Measurements from ENCODE around the gene THAP12. TPM values are rescaled to one million over a fixed set of nuclear protein-coding genes. Genes with fewer than 3 reads are reported as not detected.

Gene THAP12
- total and polyA plus RNA-seq, 4 donors, result 5.6 to 21.9 (median 13.7) TPM

DNA sequence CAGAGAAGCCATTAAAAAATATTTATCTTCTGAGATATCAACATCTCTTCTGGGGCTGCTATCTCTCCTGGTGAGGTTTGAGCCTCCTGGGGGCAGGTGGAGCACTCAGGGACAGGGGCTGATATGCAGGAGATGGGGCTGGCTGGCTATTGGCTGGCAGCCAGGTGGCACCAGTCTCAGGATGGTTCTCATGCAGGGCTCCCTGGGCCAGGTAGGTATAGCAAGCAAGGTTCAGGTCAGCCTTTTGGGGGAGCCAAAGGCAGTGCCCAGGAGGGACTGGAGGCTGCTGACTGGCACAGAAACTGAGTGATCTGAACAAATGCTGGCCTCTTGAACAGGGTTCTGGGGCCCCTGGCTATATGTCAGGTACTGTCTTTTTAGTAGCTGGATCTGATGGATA lies 34.1 kb upstream of the THAP12 start (continued):
- TF ChIP-seq, protein P1, sequence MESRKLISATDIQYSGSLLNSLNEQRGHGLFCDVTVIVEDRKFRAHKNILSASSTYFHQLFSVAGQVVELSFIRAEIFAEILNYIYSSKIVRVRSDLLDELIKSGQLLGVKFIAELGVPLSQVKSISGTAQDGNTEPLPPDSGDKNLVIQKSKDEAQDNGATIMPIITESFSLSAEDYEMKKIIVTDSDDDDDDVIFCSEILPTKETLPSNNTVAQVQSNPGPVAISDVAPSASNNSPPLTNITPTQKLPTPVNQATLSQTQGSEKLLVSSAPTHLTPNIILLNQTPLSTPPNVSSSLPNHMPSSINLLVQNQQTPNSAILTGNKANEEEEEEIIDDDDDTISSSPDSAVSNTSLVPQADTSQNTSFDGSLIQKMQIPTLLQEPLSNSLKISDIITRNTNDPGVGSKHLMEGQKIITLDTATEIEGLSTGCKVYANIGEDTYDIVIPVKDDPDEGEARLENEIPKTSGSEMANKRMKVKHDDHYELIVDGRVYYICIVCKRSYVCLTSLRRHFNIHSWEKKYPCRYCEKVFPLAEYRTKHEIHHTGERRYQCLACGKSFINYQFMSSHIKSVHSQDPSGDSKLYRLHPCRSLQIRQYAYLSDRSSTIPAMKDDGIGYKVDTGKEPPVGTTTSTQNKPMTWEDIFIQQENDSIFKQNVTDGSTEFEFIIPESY (IDR thresholded peaks at IDR 0.05), result no peak
- TF ChIP-seq HNF4A (conservative IDR thresholded peaks at IDR 0.05) (no peak), NR2F2 (IDR thresholded peaks at IDR 0.05) (no peak)

DNA sequence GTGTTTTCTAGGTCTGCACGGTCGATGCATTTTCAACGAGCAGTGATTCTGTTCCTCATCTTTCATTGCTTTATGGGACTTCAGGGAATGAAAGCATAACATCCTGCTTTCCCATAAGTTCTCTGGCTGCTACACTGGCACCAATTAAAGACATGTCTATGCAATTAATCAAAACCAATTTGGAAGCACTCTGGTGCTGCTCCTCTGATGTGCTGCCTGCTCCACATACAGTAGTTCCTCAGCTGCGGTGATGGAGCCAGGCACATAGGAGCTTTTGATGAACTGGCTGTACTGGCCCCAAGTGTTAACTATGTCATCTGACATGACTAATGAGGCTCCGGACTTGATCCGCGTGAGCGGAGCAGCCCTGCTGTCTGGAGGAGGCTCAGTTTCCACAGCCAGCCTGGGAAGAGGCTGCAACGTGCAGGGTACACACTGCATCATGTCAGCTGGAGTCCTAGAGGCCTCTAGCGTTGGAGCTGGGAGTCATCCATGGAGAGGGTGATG lies 30.0 kb upstream of the THAP12 start:
- H3K36me3 ChIP-seq (ENCODE audit: control insufficient read depth in 4 of 4, insufficient read depth in 3 of 4, low read depth in 1 of 4, low read length in 3 of 4), result no peaks in the 10 kb centered on the region
- TF ChIP-seq JUND (IDR thresholded peaks at IDR 0.05) (no peak), EGR1 (IDR thresholded peaks at IDR 0.05; ENCODE audit: low read depth in 2 of 2) (no peak), RXRA (IDR thresholded peaks at IDR 0.05) (no peak)
- TF ChIP-seq, protein P2, sequence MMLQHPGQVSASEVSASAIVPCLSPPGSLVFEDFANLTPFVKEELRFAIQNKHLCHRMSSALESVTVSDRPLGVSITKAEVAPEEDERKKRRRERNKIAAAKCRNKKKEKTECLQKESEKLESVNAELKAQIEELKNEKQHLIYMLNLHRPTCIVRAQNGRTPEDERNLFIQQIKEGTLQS (IDR thresholded peaks at IDR 0.05), result no peak
- TF ChIP-seq, protein P3, sequence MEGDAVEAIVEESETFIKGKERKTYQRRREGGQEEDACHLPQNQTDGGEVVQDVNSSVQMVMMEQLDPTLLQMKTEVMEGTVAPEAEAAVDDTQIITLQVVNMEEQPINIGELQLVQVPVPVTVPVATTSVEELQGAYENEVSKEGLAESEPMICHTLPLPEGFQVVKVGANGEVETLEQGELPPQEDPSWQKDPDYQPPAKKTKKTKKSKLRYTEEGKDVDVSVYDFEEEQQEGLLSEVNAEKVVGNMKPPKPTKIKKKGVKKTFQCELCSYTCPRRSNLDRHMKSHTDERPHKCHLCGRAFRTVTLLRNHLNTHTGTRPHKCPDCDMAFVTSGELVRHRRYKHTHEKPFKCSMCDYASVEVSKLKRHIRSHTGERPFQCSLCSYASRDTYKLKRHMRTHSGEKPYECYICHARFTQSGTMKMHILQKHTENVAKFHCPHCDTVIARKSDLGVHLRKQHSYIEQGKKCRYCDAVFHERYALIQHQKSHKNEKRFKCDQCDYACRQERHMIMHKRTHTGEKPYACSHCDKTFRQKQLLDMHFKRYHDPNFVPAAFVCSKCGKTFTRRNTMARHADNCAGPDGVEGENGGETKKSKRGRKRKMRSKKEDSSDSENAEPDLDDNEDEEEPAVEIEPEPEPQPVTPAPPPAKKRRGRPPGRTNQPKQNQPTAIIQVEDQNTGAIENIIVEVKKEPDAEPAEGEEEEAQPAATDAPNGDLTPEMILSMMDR (IDR thresholded peaks at IDR 0.05; ENCODE audit: low read depth, low read length, missing input control), result no peak
- no peak for DNase-seq (ENCODE audit: low spot score)
- H3K4me3 ChIP-seq (ENCODE audit: low read depth in 1 of 3, low read length in 3 of 3), result no peak overlapping the region
- no peak overlapping the region for H3K9ac ChIP-seq (ENCODE audit: low read depth in 1 of 2, low read length in 2 of 2)
- no peaks in the 10 kb centered on the region for H3K9me3 ChIP-seq (ENCODE audit: control insufficient read depth in 4 of 4, low read length in 3 of 4)
- no peak overlapping the region for H3K27ac ChIP-seq (ENCODE audit: low read depth in 1 of 2, low read length in 2 of 2)
- no peaks in the 10 kb centered on the region for H3K4me1 ChIP-seq (ENCODE audit: control insufficient read depth in 4 of 4, insufficient read depth in 4 of 4, low read length in 3 of 4)
- no peaks in the 10 kb centered on the region for H3K27me3 ChIP-seq (ENCODE audit: control insufficient read depth in 4 of 4, insufficient read depth in 4 of 4, low read length in 3 of 4)
- WGBS, result 90% methylated on average over 10 of the region's 10 CpGs

DNA sequence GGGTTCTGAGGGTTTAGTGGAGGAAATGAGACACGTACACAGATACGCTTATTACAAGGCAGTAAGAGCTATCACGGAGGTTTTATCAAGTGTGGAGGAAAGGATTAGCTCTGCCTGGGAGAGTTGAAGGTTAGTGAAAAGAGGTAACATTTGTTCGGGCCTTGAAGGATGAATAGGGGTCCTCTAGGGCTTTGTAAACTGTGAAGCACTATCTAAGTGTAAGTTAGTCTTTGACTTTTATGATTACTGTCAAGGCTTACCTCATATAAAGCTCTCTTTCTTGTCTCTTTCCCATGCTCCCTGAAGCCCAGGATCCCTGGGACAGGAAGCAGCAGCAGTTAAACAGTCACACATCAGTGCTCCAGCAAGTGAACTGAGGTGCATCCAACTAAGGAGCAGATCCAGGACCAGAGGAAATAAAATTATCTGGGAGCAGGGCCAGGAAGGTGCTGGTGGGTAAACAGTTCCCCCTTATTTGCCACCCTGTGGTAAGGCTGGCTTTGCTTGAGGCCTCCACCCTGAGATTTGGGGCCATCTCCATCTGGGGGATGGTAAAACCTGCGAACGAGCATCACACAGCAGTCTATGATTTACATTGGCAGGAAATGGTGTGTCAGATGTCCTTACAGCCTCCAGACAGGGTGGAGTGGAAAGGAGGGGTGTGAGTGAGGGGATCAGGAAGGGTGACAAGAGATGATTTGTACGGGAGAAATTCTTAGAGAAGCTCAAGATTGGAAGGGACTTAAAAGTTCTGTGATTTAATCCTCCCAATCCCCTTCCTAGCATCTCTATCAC lies 27.4 kb upstream of the THAP12 start:
- WGBS, result 72% methylated on average over 7 of the region's 7 CpGs
- DNase-seq (ENCODE audit: low spot score), result no peak
- Histone ChIP-seq H3K9me3 (ENCODE audit: control insufficient read depth in 4 of 4, low read length in 3 of 4) (no peaks in the 10 kb centered on the region), H3K27me3 (ENCODE audit: control insufficient read depth in 4 of 4, insufficient read depth in 4 of 4, low read length in 3 of 4) (no peaks in the 10 kb centered on the region), H3K4me3 (ENCODE audit: low read depth in 1 of 3, low read length in 3 of 3) (no peak overlapping the region), H3K9ac (ENCODE audit: low read depth in 1 of 2, low read length in 2 of 2) (no peak overlapping the region), H3K4me1 (ENCODE audit: control insufficient read depth in 4 of 4, insufficient read depth in 4 of 4, low read length in 3 of 4) (no peaks in the 10 kb centered on the region), H3K36me3 (ENCODE audit: control insufficient read depth in 4 of 4, insufficient read depth in 3 of 4, low read depth in 1 of 4, low read length in 3 of 4) (no peaks in the 10 kb centered on the region), H3K27ac (ENCODE audit: low read depth in 1 of 2, low read length in 2 of 2) (no peak overlapping the region)
- TF ChIP-seq, protein P1 (IDR thresholded peaks at IDR 0.05), result no peak
- TF ChIP-seq, protein P4, sequence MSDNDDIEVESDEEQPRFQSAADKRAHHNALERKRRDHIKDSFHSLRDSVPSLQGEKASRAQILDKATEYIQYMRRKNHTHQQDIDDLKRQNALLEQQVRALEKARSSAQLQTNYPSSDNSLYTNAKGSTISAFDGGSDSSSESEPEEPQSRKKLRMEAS (IDR thresholded peaks at IDR 0.05), result no peak
- TF ChIP-seq YY1 (IDR thresholded peaks at IDR 0.05) (no peak), FOXA2 (IDR thresholded peaks at IDR 0.05) (no peak), GABPA (IDR thresholded peaks at IDR 0.05 in 1 of 2, conservative IDR thresholded peaks at IDR 0.05 in 1 of 2) (no peak), FOXA1 (IDR thresholded peaks at IDR 0.05) (no peak), EGR1 (IDR thresholded peaks at IDR 0.05; ENCODE audit: low read depth in 2 of 2) (no peak), SP1 (IDR thresholded peaks at IDR 0.05) (no peak), HNF4G (IDR thresholded peaks at IDR 0.05) (no peak), RXRA (IDR thresholded peaks at IDR 0.05) (no peak), TAF1 (conservative IDR thresholded peaks at IDR 0.05) (no peak), JUND (IDR thresholded peaks at IDR 0.05) (no peak), RAD21 (IDR thresholded peaks at IDR 0.05) (no peak), HNF4A (conservative IDR thresholded peaks at IDR 0.05) (no peak)
- TF ChIP-seq, protein P3 (IDR thresholded peaks at IDR 0.05; ENCODE audit: low read depth, low read length, missing input control), result no peak

Measured in liver (tissue), 9 donors.